ENCODE results near the gene SCRN1.

SCRN1 gene, protein sequence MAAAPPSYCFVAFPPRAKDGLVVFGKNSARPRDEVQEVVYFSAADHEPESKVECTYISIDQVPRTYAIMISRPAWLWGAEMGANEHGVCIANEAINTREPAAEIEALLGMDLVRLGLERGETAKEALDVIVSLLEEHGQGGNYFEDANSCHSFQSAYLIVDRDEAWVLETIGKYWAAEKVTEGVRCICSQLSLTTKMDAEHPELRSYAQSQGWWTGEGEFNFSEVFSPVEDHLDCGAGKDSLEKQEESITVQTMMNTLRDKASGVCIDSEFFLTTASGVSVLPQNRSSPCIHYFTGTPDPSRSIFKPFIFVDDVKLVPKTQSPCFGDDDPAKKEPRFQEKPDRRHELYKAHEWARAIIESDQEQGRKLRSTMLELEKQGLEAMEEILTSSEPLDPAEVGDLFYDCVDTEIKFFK

DNA sequence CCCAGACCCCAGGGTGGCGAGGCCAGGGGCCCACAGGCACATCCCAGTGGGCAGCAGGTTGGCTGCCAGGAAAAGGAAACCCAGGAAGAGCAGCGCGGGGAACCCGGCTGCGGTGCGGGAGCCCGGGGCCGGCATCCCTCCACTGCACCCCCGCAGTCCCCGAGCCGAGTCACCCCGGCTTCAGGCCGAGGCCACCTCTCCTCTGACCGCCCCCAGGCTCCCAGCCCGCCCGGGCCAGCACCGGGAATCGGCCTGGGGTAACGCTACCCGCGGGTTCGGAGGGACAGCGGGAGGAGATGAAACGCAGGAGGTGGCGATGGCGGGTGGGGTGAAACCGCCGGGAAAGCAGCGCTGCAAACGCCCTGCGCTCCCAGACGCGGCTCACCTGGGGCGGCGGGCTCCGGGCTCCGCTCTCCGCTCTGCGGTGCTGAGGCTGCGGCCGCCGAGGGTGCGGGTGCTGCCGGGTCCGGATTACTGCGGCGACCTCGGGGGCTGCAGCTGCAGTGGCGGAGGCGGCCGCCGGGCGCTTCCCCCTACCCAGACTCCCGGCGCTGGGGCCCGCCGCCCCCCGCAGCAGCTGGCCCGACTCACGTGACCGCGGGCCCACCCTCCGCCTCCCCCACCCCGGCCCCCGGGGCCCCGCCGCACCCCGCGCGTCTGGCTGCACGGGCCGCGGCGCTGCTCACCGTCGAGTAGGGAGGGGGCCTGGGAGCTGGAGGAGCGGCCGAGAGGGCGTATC lies at the start of gene SCRN1:
Gene SCRN1, minus strand, starts transcription at position 545 of the 739 bp plus-strand sequence. CDS start 20,734 bp downstream, outside the sequence.
- DNase-seq = peak in 1 of 2 experiments; percentile 39

- DNase-seq = no peak
Observed at GRCh38 chr7:30038196-30038980, 48.8 kb upstream of the SCRN1 start.

- no peak for DNase-seq
Observed at GRCh38 chr7:30036220-30036619, 46.6 kb upstream of the SCRN1 start.

DNA sequence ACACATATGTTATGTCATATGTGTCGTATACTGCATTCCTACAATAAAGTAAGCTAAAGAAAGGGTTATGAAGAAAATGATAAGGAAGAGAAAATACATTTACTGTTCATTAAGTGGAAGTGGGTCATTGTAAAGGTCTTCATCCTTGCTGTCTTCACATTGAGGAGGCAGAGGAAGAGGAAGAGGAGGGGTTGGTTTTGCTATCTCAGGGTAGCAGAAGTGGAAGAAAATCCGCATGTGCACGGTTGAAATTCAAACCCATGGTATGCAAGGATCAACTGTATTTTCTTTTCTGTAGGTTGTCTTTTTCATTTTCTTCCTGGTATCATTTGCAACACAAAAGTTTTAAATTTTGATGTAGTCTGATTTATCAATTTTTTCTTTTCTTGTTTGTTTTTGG lies 44.9 kb upstream of the SCRN1 start:
- no peak for DNase-seq

DNA sequence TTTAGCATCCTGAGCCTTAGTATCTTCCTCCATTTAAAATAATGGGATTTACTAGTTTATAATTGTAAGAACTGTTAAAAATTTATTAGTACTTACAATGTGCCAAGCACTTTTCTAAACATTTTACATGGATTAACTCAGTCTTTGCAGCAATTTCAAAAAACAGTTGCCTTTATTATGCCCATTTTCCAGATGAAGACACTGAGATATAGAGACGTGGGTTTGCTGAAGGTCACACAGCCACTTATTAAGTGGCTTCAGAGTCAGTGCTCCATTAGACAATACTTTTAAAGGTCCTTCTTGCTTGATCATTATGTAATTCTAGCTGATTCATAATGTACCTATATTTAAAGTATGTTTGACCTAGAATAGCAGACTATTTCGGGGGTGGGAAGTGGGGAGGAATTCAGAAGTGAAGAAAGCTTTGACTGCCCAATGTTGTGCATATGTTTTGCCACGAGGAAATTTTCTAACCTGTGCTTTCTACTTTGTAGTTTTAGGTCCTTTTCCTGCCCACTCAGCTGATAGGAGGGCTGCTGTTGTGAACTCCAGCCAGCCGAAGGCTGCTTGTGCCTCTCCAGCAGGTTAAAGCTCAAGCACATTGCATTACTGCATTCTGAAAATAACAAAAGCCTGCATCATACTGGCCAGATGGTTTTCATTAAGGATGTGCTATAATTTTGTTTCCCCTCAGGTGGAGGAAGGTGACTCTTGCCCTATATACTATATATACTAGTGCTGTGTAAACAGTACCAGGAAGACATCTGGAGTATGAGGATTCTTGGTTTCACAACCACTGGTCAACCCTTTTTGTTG lies 42.9 kb upstream of the SCRN1 start:
- DNase-seq = no peak

DNA sequence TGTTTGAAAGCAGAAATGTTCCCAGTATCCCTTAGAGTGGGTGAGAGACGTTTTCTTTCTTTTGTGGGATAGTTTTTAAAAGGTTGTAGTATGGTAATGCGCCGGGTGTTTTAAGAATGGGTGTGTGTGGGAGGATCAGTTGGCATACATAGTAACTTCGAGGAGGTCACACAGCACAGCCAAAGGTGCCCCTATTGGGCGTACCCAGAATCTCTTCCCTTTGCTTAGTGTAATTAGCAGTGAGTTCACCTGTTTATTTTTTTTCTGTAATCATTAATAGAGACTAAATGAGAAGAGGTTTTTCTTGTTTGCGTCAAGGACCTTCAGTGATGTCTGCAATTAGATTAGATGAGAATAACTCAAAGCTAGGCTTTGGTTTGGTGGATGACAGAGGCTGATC lies 40.1 kb upstream of the SCRN1 start:
- DNase-seq = no peak

DNA sequence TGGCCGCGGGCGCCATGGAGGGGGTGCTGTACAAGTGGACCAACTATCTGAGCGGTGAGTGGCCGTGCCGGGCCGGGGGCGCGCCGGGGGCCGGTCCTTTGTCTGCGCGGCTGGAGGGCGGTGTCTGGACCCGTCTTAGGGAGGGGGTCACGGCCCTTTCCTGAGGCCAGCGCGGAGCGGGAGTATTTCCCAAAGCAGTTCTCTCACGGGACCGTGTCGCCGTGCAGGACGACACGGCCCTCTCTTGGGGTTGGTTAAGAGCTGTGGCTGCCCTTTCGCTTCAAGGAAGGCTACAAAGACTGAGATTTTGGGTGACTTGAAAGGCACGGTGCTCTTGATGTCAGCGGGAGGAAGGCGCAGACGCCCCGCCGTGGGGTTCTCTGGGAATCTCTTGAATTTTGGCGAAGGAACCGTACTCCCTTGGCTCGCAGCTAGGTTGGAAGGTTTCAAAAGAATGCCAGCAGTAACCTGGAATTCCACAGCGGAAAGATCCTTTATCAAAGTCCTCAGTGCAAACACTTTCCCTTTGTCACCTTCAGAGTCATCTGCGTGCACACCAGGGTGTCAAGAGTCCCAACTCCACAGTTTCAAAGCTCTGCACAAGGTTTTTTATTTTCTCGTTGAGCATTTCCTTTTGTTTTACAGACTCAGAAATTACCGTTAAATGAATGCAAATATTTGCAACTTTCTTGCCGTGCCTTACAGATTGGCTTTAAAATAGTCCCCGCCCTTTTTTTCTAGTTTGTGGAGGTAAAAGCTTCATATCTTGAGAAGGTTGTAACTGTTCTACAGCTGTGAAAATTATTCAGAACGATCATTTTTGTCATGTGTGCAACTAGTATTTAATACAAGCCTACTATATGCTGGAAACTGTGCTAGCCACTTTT lies 39.4 kb upstream of the SCRN1 start:
- DNase-seq = peak; percentile 16 to 56

- peak; percentile 59 to 70 for DNase-seq
Observed at GRCh38 chr7:30028216-30028748, 38.7 kb upstream of the SCRN1 start, which contains the start of gene PLEKHA8. Gene PLEKHA8, plus strand, starts transcription at chr7:30028412. Its CDS starts 351 bp downstream, at chr7:30028763.

- DNase-seq = no peak
Observed at GRCh38 chr7:30027740-30028215, 38.2 kb upstream of the SCRN1 start.

GRCh38 chr7:30027065-30027456 lies 37.5 kb upstream of the SCRN1 start:
- no peak for DNase-seq

- peak; percentile 98 for DNase-seq
Observed at GRCh38 chr7:30026229-30027064, 36.8 kb upstream of the SCRN1 start, which contains the start of gene FKBP14. Gene FKBP14, minus strand, starts transcription at chr7:30026702. Its CDS starts 194 bp downstream, at chr7:30026508.

DNA sequence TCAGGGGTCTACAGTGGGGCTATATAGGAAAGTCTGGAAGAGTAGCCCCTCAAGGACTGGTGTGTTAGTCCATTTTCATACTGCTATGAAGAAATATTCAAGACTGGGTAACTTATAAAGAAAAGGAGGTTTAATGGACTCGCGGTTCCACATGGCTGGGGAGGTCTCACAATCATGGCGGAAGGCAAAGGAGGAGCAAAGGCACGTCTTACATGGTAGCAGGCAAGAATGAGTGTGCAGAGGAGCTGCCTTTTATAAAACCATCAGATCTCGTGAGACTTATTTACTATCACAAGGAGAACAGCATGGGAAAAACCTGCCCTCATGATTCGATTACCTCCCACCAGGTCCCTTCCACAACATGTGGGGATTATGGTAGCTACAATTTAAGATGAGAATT lies 33.9 kb upstream of the SCRN1 start:
- DNase-seq = no peak

DNA sequence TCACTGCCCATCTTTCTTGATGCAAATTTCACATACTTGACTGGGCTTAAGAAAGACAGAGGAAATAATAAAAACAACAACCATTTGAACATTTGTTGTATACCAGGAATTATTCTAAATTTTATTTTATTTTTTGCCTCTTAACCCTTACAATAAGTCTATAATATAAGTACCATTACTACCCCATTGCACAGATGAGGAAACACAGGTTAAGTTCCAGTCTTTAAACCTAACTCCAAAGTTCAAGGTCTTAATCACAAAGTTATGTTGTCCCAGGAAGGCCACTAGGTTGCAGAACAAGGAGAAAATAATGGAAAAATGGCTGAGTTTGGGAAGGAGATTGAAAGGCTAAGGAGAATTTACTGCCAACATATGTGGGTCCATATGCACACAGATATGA lies 33.4 kb upstream of the SCRN1 start:
- no peak for DNase-seq

- DNase-seq = no peak
Observed at GRCh38 chr7:30020535-30020934, 30.9 kb upstream of the SCRN1 start.

- no peak for DNase-seq
Observed at GRCh38 chr7:30019960-30020359, 30.4 kb upstream of the SCRN1 start.

DNA sequence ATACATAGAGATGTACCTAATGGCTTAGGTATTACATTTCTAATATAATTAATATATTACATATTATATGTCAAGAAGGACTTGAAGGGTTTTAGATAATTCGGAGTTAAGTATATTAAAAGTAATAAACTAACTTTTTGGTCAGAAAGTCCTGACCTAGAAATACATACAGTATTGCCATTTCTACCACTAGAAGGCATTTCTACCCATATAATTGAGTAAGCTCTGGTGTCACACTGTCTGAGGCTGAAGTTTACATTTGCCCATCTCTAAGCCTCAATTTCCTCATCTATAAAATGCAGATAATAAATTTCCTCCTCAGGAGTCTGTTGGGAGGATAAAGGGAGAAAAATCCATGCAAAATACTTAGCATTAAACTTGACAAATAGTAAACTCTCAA lies 29.8 kb upstream of the SCRN1 start:
- DNase-seq = no peak

DNA sequence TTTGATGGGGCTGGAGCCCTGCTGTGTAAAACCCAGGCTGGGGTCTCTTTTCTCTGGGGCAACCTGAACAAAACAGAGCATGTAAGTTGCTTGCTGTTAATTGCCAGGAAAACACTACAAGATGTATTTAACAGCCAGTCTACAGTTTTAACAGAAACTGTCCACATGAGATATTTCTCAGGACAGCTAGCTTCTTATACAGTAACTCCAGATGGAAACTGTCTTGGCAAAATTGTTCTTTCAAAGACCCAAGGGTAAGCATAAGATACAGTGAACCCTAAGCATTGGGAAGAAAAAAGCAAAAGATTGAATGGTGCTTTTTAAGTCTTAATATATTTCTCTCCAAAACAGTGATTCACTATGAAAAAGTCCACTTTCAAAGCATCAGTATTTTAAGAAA lies 28.9 kb upstream of the SCRN1 start:
- DNase-seq = no peak

GRCh38 chr7:30012757-30013156 lies 23.2 kb upstream of the SCRN1 start:
- no peak for DNase-seq

- no peak for DNase-seq
Observed at GRCh38 chr7:30010021-30010420, 20.4 kb upstream of the SCRN1 start.

DNA sequence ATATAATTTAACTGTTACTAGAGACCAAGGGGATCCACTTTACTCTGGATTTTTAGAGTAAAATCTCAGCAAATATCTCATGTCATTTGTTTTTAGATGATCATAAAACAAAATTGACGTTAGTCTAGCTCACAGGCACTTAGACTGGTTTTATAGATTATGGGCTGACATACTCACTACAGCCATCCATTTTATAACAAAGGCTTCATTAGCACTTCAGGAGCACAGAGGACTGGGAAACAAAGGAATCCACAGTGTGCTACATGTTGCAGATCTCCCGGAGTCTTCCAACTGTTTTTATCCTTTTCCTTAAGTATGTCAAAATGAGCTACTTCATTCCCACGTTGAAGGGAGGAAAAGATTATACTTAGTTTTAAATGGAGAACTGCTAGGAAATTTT lies 15.9 kb upstream of the SCRN1 start:
- DNase-seq = no peak
